H9 (cell line): ENCODE measurements around the gene TICRR. TPM values are rescaled to one million over a fixed set of nuclear protein-coding genes. Genes with fewer than 3 reads are reported as not detected.

Source experiments
- DNase-seq: peaks from one replicate; pipeline ENCODE4 v3.0.0-alpha.2; 2017
- H2AFZ ChIP-seq: one replicate; pipeline ENCODE4 v1.6.1; 2013; ENCODE audit warnings: mild to moderate bottlenecking, low read length, control low read depth, moderate library complexity
- H2AK5ac ChIP-seq: 2 replicates; pipeline ENCODE4 v1.6.1; 2013; ENCODE audit warnings: low read length, control low read depth, mixed read lengths; ENCODE audit not compliant: insufficient read length
- H2BK120ac ChIP-seq: one replicate; pipeline ENCODE4 v1.6.1; 2013; ENCODE audit warnings: low read depth, mild to moderate bottlenecking, low read length, control low read depth, inconsistent platforms; ENCODE audit not compliant: poor library complexity, severe bottlenecking
- H2BK12ac ChIP-seq: 2 replicates; pipeline ENCODE4 v1.6.1; 2013; ENCODE audit warnings: low read length, control low read depth, mixed read lengths, low read depth; ENCODE audit not compliant: insufficient read length
- H2BK15ac ChIP-seq: 2 replicates; pipeline ENCODE4 v1.6.1; 2013; ENCODE audit warnings: low read depth, low read length, control low read depth
- H2BK20ac ChIP-seq: one replicate; pipeline ENCODE4 v1.6.1; 2013; ENCODE audit warnings: low read depth, mild to moderate bottlenecking, low read length, control low read depth, inconsistent platforms; ENCODE audit not compliant: poor library complexity, severe bottlenecking
- H2BK5ac ChIP-seq: 2 replicates; pipeline ENCODE4 v1.6.1; 2013; ENCODE audit warnings: low read length, control low read depth, mixed read lengths; ENCODE audit not compliant: insufficient read length
- H3K14ac ChIP-seq: 2 replicates; pipeline ENCODE4 v1.6.1; 2013; ENCODE audit warnings: low read length, control low read depth; ENCODE audit not compliant: insufficient read depth
- H3K18ac ChIP-seq: 2 replicates; pipeline ENCODE4 v1.6.1; 2013; ENCODE audit warnings: low read depth, mild to moderate bottlenecking, mixed read lengths, low read length, control low read depth; ENCODE audit not compliant: insufficient read length
- H3K23ac ChIP-seq: 2 replicates; pipeline ENCODE4 v1.6.1; 2013; ENCODE audit warnings: low read length, control low read depth, mixed read lengths, low read depth; ENCODE audit not compliant: insufficient read length
- H3K23me2 ChIP-seq: 2 replicates; pipeline ENCODE4 v1.6.1; 2013; ENCODE audit warnings: low read depth, mild to moderate bottlenecking, mixed read lengths, low read length, control low read depth; ENCODE audit not compliant: insufficient read length, poor library complexity, severe bottlenecking
- H3K27ac ChIP-seq: 2 replicates; pipeline ENCODE4 v1.5.1; 2013; ENCODE audit warnings: low read length, control low read depth, mixed read lengths, low read depth; ENCODE audit not compliant: insufficient read length
- H3K27me3 ChIP-seq: 2 replicates; pipeline ENCODE4 v1.6.1; 2013; ENCODE audit warnings: low read length, control low read depth, inconsistent platforms; ENCODE audit not compliant: insufficient read depth
- H3K4ac ChIP-seq: 2 replicates; pipeline ENCODE4 v1.6.1; 2013; ENCODE audit warnings: low read depth, mild to moderate bottlenecking, control low read depth, inconsistent platforms, low read length, moderate library complexity
- H3K4me1 ChIP-seq: 2 replicates; pipeline ENCODE4 v1.6.1; 2013; ENCODE audit warnings: low read length, control low read depth, inconsistent platforms; ENCODE audit not compliant: insufficient read depth
- H3K4me2 ChIP-seq: 2 replicates; pipeline ENCODE4 v1.6.1; 2013; ENCODE audit warnings: low read length, control low read depth, mixed read lengths; ENCODE audit not compliant: insufficient read length, insufficient read depth
- H3K56ac ChIP-seq: 2 replicates; pipeline ENCODE4 v1.6.1; 2013; ENCODE audit warnings: low read depth, mild to moderate bottlenecking, mixed read lengths, low read length, control low read depth; ENCODE audit not compliant: insufficient read length
- H3K79me1 ChIP-seq: 2 replicates; pipeline ENCODE4 v1.6.1; 2013; ENCODE audit warnings: low read depth, mild to moderate bottlenecking, moderate library complexity, low read length, control low read depth, inconsistent platforms; ENCODE audit not compliant: insufficient read depth, poor library complexity, severe bottlenecking
- H3K79me2 ChIP-seq: 2 replicates; pipeline ENCODE4 v1.6.1; 2013; ENCODE audit warnings: low read length, control low read depth, inconsistent platforms; ENCODE audit not compliant: insufficient read depth
- H3K9ac ChIP-seq: 2 replicates; pipeline ENCODE4 v1.6.1; 2013; ENCODE audit warnings: low read length, control low read depth, mixed read lengths; ENCODE audit not compliant: insufficient read length; ENCODE audit errors: extremely low read depth
- H3K9me3 ChIP-seq: one replicate; pipeline ENCODE4 v1.6.1; 2013; ENCODE audit warnings: low read depth, low read length, inconsistent platforms; ENCODE audit not compliant: control insufficient read depth
- H3T11ph ChIP-seq: one replicate; pipeline ENCODE4 v1.6.1; 2013; ENCODE audit warnings: mild to moderate bottlenecking, low read length, control low read depth, inconsistent platforms
- H4K20me1 ChIP-seq: one replicate; pipeline ENCODE4 v1.6.1; 2013; ENCODE audit not compliant: control insufficient read depth, insufficient read length, insufficient read depth
- H4K5ac ChIP-seq: 2 replicates; pipeline ENCODE4 v1.6.1; 2013; ENCODE audit warnings: low read depth, mild to moderate bottlenecking, mixed read lengths, low read length, control low read depth; ENCODE audit not compliant: insufficient read length
- H4K8ac ChIP-seq: replicated peaks from 2 replicates; pipeline ENCODE4 v1.6.1; 2013; ENCODE audit warnings: low read length, control low read depth, mixed read lengths, low read depth; ENCODE audit not compliant: insufficient read length
- H4K91ac ChIP-seq: 2 replicates; pipeline ENCODE4 v1.6.1; 2013; ENCODE audit warnings: low read depth, mild to moderate bottlenecking, moderate library complexity, mixed read lengths, low read length, control low read depth; ENCODE audit not compliant: insufficient read length
- H3K27ac Mint-ChIP-seq, 3 experiments: 2 replicates in 2 of 3; 3 replicates in 1 of 3; pipeline ENCODE4 v1.8.0; 2020 to 2021; ENCODE audit warnings: mixed read lengths in 3 of 3, mild to moderate bottlenecking in 1 of 3, moderate library complexity in 1 of 3
- H3K27me3 Mint-ChIP-seq: 2 replicates; pipeline ENCODE4 v1.8.0; 2021; ENCODE audit warnings: low read depth, mild to moderate bottlenecking, moderate library complexity, mixed read lengths
- H3K36me3 Mint-ChIP-seq, 3 experiments: 2 replicates in 2 of 3; 3 replicates in 1 of 3; pipeline ENCODE4 v1.8.0; 2020 to 2021; ENCODE audit warnings: low read depth in 3 of 3, mixed read lengths in 3 of 3; ENCODE audit not compliant: insufficient read depth in 1 of 3
- H3K4me1 Mint-ChIP-seq, 2 experiments: 2 replicates each; pipeline ENCODE4 v1.8.0; 2020; ENCODE audit warnings: mixed read lengths in 2 of 2
- H3K4me3 Mint-ChIP-seq, 2 experiments: 2 replicates in 1 of 2; 3 replicates in 1 of 2; pipeline ENCODE4 v1.8.0; 2020 to 2021; ENCODE audit warnings: mild to moderate bottlenecking in 2 of 2, mixed read lengths in 2 of 2, moderate library complexity in 1 of 2
- H3K9me3 Mint-ChIP-seq, 2 experiments: 2 replicates in 1 of 2; 3 replicates in 1 of 2; pipeline ENCODE4 v1.8.0; 2020; ENCODE audit warnings: mild to moderate bottlenecking in 2 of 2, mixed read lengths in 2 of 2, moderate library complexity in 1 of 2
- WGBS: extraction: QIAGEN DNeasy Blood & Tissue Kit; methylation state at CpG from one replicate; pipeline ENCODE4 v1.1.7; 2013; ENCODE audit warnings: missing lambda C conversion rate, low lambda C conversion rate, mixed read lengths; ENCODE audit not compliant: insufficient read length; ENCODE audit errors: extremely low coverage; 5-methylcytosine and 5-hydroxymethylcytosine counted together
- total RNA-seq: library from RNA; stranded (reverse); gene quantifications from 2 replicates; pipeline ENCODE4 v1.2.1, GENCODE V29; 2021
- TF ChIP-seq, protein P1 (sequence below): fragments of 200-600 bp; sonication (generic); conservative IDR thresholded peaks from 3 replicates; pipeline ENCODE4 v1.8.0; 2021; ENCODE audit warnings: antibody characterized with exemption, mild to moderate bottlenecking

Gene TICRR
- total RNA-seq, 1 experiment from 2014 or later = 26.0 TPM

GRCh38 chr15:89615135-89615534 lies 39.9 kb downstream of the TICRR start:
- Histone ChIP-seq H3K4ac (no peak overlapping the region), H3K4me1 (no peaks in the 10 kb centered on the region), H2BK12ac (no peak overlapping the region), H3K9me3 (no peaks in the 10 kb centered on the region), H3K18ac (no peak overlapping the region), H2BK20ac (no peak overlapping the region), H3K79me2 (no peaks in the 10 kb centered on the region), H2AK5ac (no peak overlapping the region), H3K14ac (no peak overlapping the region), H4K20me1 (no peaks in the 10 kb centered on the region), H3K4me2 (no peak overlapping the region), H2BK5ac (no peak overlapping the region), H3T11ph (no peak overlapping the region), H3K9ac (no peak overlapping the region), H4K5ac (no peak overlapping the region), H2AFZ (no peak overlapping the region), H3K27ac (no peak overlapping the region), H3K27me3 (no peaks in the 10 kb centered on the region), H3K23me2 (no peaks in the 10 kb centered on the region), H3K79me1 (no peaks in the 10 kb centered on the region), H3K23ac (no peak overlapping the region), H3K56ac (no peak overlapping the region), H4K8ac (no peak overlapping the region), H4K91ac (no peak overlapping the region), H2BK15ac (no peak overlapping the region), H2BK120ac (no peak overlapping the region)
- Mint-ChIP-seq H3K36me3 (peaks cover 59 to 89% (median 79%) of the 10 kb centered on the region in 3 experiments), H3K4me3 (no peak overlapping the region), H3K27ac (no peak overlapping the region), H3K27me3 (no peaks in the 10 kb centered on the region), H3K9me3 (no peaks in the 10 kb centered on the region; a peak in 1 of 5 replicates), H3K4me1 (no peaks in the 10 kb centered on the region)
- WGBS = no CpG with 5 or more reads among the region's 1 CpG
- no peak for DNase-seq
- TF ChIP-seq, protein P1, sequence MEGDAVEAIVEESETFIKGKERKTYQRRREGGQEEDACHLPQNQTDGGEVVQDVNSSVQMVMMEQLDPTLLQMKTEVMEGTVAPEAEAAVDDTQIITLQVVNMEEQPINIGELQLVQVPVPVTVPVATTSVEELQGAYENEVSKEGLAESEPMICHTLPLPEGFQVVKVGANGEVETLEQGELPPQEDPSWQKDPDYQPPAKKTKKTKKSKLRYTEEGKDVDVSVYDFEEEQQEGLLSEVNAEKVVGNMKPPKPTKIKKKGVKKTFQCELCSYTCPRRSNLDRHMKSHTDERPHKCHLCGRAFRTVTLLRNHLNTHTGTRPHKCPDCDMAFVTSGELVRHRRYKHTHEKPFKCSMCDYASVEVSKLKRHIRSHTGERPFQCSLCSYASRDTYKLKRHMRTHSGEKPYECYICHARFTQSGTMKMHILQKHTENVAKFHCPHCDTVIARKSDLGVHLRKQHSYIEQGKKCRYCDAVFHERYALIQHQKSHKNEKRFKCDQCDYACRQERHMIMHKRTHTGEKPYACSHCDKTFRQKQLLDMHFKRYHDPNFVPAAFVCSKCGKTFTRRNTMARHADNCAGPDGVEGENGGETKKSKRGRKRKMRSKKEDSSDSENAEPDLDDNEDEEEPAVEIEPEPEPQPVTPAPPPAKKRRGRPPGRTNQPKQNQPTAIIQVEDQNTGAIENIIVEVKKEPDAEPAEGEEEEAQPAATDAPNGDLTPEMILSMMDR = no peak
